Measurements from ENCODE around the gene HOXA6. TPM values are rescaled to one million over a fixed set of nuclear protein-coding genes. Genes with fewer than 3 reads are reported as not detected.

HOXA6 gene
- total and polyA plus RNA-seq, 10 of the 15 experiments (the other 5 are each of a cell fraction or from before 2014, with no cell fraction given): 0.08 TPM; not detected in 9

- FAIRE-seq (no peak), DNase-seq (ENCODE audit: low read depth, low spot score) (no peak), ATAC-seq (no peak)
- intact Hi-C loops (cut with micrococcal nuclease; ENCODE audit: unreplicated experiment) (no loop called here), in situ Hi-C loops (cut with MboI) (no loop called here)
- Histone ChIP-seq H3K36me3 (ENCODE audit: control insufficient read depth in 2 of 2, insufficient read depth in 2 of 2, low read length in 1 of 2) (no peaks in the 10 kb centered on the region), H3K27me3 (replicated peaks in 1 of 2; ENCODE audit: control insufficient read depth in 2 of 2, insufficient read depth in 2 of 2, low read length in 1 of 2) (peaks cover 18 to 32% of the 10 kb centered on the region in 2 experiments), H3K4me3 (no peak overlapping the region), H4K20me1 (ENCODE audit: control insufficient read depth, insufficient read depth) (no peaks in the 10 kb centered on the region), H3K27ac (ENCODE audit: control insufficient read depth, insufficient read depth) (no peak overlapping the region), H3K4me2 (ENCODE audit: control insufficient read depth, insufficient read depth) (no peak overlapping the region), H3K9me3 (replicated peaks; ENCODE audit: control insufficient read depth, insufficient read depth, low read length) (no peaks in the 10 kb centered on the region; the same call in 2 of the 3 replicates), H3K4me1 (ENCODE audit: control insufficient read depth, insufficient read depth, low read length) (no peaks in the 10 kb centered on the region), H2AFZ (ENCODE audit: control insufficient read depth, low read depth, low read length) (no peak overlapping the region), H3K79me2 (ENCODE audit: control insufficient read depth, insufficient read depth, low read length) (no peaks in the 10 kb centered on the region), H3K9ac (ENCODE audit: control insufficient read depth, insufficient read depth, low read length) (no peak overlapping the region)
- 42% methylated on average over 12 of the region's 12 CpGs for WGBS (ENCODE audit: insufficient coverage, insufficient replicate concordance, low lambda C conversion rate, missing lambda C conversion rate)
- SMC1A ChIA-PET (ENCODE audit: uncharacterized antibody, unreplicated experiment): interaction anchor here (0.6 to 1.5 kb wide), 2 partner anchors 340 to 1288 kb away, joined by 3 to 5 read pairs; no protein-coding TSS in a partner anchor
- CTCF ChIA-PET: interaction anchor here (1.1 to 2.0 kb wide), 6 partner anchors 10 to 1286 kb away, joined by 3 to 5 read pairs (median 4); no protein-coding TSS in a partner anchor
- RAD21 ChIA-PET (ENCODE audit: unreplicated experiment): no interaction called here
- no TSS peak for BruUV-seq (replicated peaks)
- POLR2A ChIA-PET: no interaction called here
- TF ChIP-seq DPF2 (IDR thresholded peaks at IDR 0.05): no peak
- TF ChIP-seq FOXK2 (IDR thresholded peaks at IDR 0.05): no peak
- TF ChIP-seq PAX5 (IDR thresholded peaks at IDR 0.05; ENCODE audit: borderline replicate concordance, low read depth, low read length): no peak
- no peak for TF ChIP-seq PRDM15 (CRISPR knock-in tag; IDR thresholded peaks at IDR 0.05)
- no peak for TF ChIP-seq RELB (IDR thresholded peaks at IDR 0.05; ENCODE audit: low read depth)
- TF ChIP-seq POLR2AphosphoS2 (IDR thresholded peaks at IDR 0.05; ENCODE audit: low read depth, low read length): no peak
- no peak for TF ChIP-seq POLR2A (IDR thresholded peaks at IDR 0.05; ENCODE audit: low read depth, low read length)
- TF ChIP-seq ELK1 (IDR thresholded peaks at IDR 0.05; ENCODE audit: low read depth, low read length): no peak
- TF ChIP-seq SRF (IDR thresholded peaks at IDR 0.05; ENCODE audit: low read depth in 2 of 2, low read length in 2 of 2): no peak
- no peak for TF ChIP-seq STAT3 (IDR thresholded peaks at IDR 0.05; ENCODE audit: low read depth, low read length)
- no peak for TF ChIP-seq ZBED1 (IDR thresholded peaks at IDR 0.05; ENCODE audit: borderline replicate concordance)
- no peak for TF ChIP-seq SMAD1 (IDR thresholded peaks at IDR 0.05; ENCODE audit: low read depth, partially characterized antibody)
- TF ChIP-seq CEBPB (IDR thresholded peaks at IDR 0.05; ENCODE audit: borderline replicate concordance in 1 of 2, low read depth in 2 of 2, low read length in 2 of 2): no peak
- TF ChIP-seq RAD51 (IDR thresholded peaks at IDR 0.05): no peak
- no peak for TF ChIP-seq PKNOX1 (IDR thresholded peaks at IDR 0.05)
- no peak for TF ChIP-seq BCL11A (IDR thresholded peaks at IDR 0.05; ENCODE audit: low read depth, low read length)
Measured at GRCh38 chr7:27180431-27181420, 33.2 kb upstream of the HOXA6 start.

Measured in GM12878 (cell line).